Spleen (tissue), 7 donors: ENCODE data around the gene ZWINT.

Experiments
- CTCF ChIP-seq, 11 experiments: fragments of 200-600 bp in 7 of 11; fragments of 450-650 bp in 4 of 11; sonication (generic) in 4 of 11; IDR thresholded peaks in 8 of 11; conservative IDR thresholded peaks in 3 of 11; 1 replicate in 7 of 11; 2 replicates in 4 of 11; pipeline versions ENCODE4 v1.4.0 to v1.8.0; 2016 to 2021; ENCODE audit warnings: antibody characterized with exemption in 11 of 11, inconsistent platforms in 4 of 11, mild to moderate bottlenecking in 1 of 11
- POLR2A ChIP-seq, 3 donors: fragments of 450-650 bp; IDR thresholded peaks; one replicate each; pipeline ENCODE4 v1.5.1; 2017; ENCODE audit warnings: antibody characterized with exemption in 3 of 3, mild to moderate bottlenecking in 1 of 3
- donor health status: DM: no; HTN: no; CAD: no; lungs with moderate emphysema.
- donor health status: DM: no; HTN: no; CAD: no.
- donor health status: DM: no; HTN: no; CAD: no.

- no peak for TF ChIP-seq CTCF (IDR thresholded peaks at IDR 0.05 in 8 of 11, conservative IDR thresholded peaks at IDR 0.05 in 3 of 11)
- TF ChIP-seq POLR2A (IDR thresholded peaks at IDR 0.05), result no peak
Observed at GRCh38 chr10:56360967-56361612, at the start of gene ZWINT.
